ENCODE results near the gene FOXJ3.

The FOXJ3 gene

GRCh38 chr1:42158189-42158588, 176.8 kb downstream of the FOXJ3 start:
- no peak for DNase-seq (ENCODE audit: low read depth, low spot score)
- H3K4me3 ChIP-seq (ENCODE audit: low read length) = no peak overlapping the region

GRCh38 chr1:42157667-42158066, 177.4 kb downstream of the FOXJ3 start:
- DNase-seq (ENCODE audit: low read depth, low spot score) = peak; percentile 82

GRCh38 chr1:42155362-42155761, 179.7 kb downstream of the FOXJ3 start:
- DNase-seq (ENCODE audit: low read depth, low spot score) = no peak
- no peak overlapping the region for H3K4me3 ChIP-seq (ENCODE audit: low read length)

More at GRCh38 chr1:42157667-42158066, 177.4 kb downstream of the FOXJ3 start:
- no peak overlapping the region for H3K4me3 ChIP-seq (ENCODE audit: low read length)

- no peak overlapping the region for H3K4me3 ChIP-seq (ENCODE audit: low read length)
- no peak for DNase-seq (ENCODE audit: low read depth, low spot score)
Measured at GRCh38 chr1:42154685-42155084, 180.3 kb downstream of the FOXJ3 start.

- H3K4me3 ChIP-seq (ENCODE audit: low read length) = no peak overlapping the region
- no peak for DNase-seq (ENCODE audit: low read depth, low spot score)
Measured at GRCh38 chr1:42153624-42154023, 181.4 kb downstream of the FOXJ3 start.

GRCh38 chr1:42152907-42153600, 182.0 kb downstream of the FOXJ3 start, which contains the start of gene GUCA2B:
TSS of gene GUCA2B (plus strand) at chr1:42153410. CDS start at chr1:42153451, 41 bp downstream.
- H3K4me3 ChIP-seq (ENCODE audit: low read length) = no peak within 1 kb of the TSS
- no peak for DNase-seq (ENCODE audit: low read depth, low spot score)

GRCh38 chr1:42152119-42152518, 182.9 kb downstream of the FOXJ3 start:
- H3K4me3 ChIP-seq (ENCODE audit: low read length) = no peak overlapping the region
- no peak for DNase-seq (ENCODE audit: low read depth, low spot score)

- DNase-seq (ENCODE audit: low read depth, low spot score) = no peak
Measured at GRCh38 chr1:42150651-42151050, 184.4 kb downstream of the FOXJ3 start.

GRCh38 chr1:42148166-42148565, 186.9 kb downstream of the FOXJ3 start:
- DNase-seq (ENCODE audit: low read depth, low spot score) = no peak
- H3K4me3 ChIP-seq (ENCODE audit: low read length) = no peak overlapping the region

More at GRCh38 chr1:42150651-42151050, 184.4 kb downstream of the FOXJ3 start:
- H3K4me3 ChIP-seq (ENCODE audit: low read length) = no peak overlapping the region

GRCh38 chr1:42146626-42147320, 188.3 kb downstream of the FOXJ3 start:
- no peak overlapping the region for H3K4me3 ChIP-seq (ENCODE audit: low read length)
- peak; percentile 53 for DNase-seq (ENCODE audit: low read depth, low spot score)

GRCh38 chr1:42145764-42146625, 189.0 kb downstream of the FOXJ3 start:
- no peak overlapping the region for H3K4me3 ChIP-seq (ENCODE audit: low read length)
- DNase-seq (ENCODE audit: low read depth, low spot score) = no peak

GRCh38 chr1:42145389-42145716, 189.7 kb downstream of the FOXJ3 start:
- DNase-seq (ENCODE audit: low read depth, low spot score) = no peak

GRCh38 chr1:42144711-42145388, 190.2 kb downstream of the FOXJ3 start:
- no peak for DNase-seq (ENCODE audit: low read depth, low spot score)
- H3K4me3 ChIP-seq (ENCODE audit: low read length) = no peak overlapping the region

More at GRCh38 chr1:42145389-42145716, 189.7 kb downstream of the FOXJ3 start:
- H3K4me3 ChIP-seq (ENCODE audit: low read length) = no peak overlapping the region

GRCh38 chr1:42143896-42144710, 190.9 kb downstream of the FOXJ3 start:
- no peak overlapping the region for H3K4me3 ChIP-seq (ENCODE audit: low read length)
- no peak for DNase-seq (ENCODE audit: low read depth, low spot score)

- no peak overlapping the region for H3K4me3 ChIP-seq (ENCODE audit: low read length)
- peak; percentile 71 for DNase-seq (ENCODE audit: low read depth, low spot score)
Measured at GRCh38 chr1:42142894-42143675, 191.9 kb downstream of the FOXJ3 start.

- no peak for DNase-seq (ENCODE audit: low read depth, low spot score)
- H3K4me3 ChIP-seq (ENCODE audit: low read length) = no peak overlapping the region
Measured at GRCh38 chr1:42141978-42142377, 193.1 kb downstream of the FOXJ3 start.

GRCh38 chr1:42140191-42140590, 194.8 kb downstream of the FOXJ3 start:
- DNase-seq (ENCODE audit: low read depth, low spot score) = no peak
- no peak overlapping the region for H3K4me3 ChIP-seq (ENCODE audit: low read length)

- H3K4me3 ChIP-seq (ENCODE audit: low read length) = no peak overlapping the region
Measured at GRCh38 chr1:42139444-42139843, 195.6 kb downstream of the FOXJ3 start.

More at GRCh38 chr1:42139444-42139843, 195.6 kb downstream of the FOXJ3 start:
- DNase-seq (ENCODE audit: low read depth, low spot score) = no peak
